ENCODE measurements around the gene GPR150.
"Not testable (repeated sequence)": the region's sequence is repeated elsewhere in the genome, so short reads cannot be mapped to it uniquely, and the experiment has no call there.

Gene GPR150

GRCh38 chr5:95626701-95627100, 6.8 kb downstream of the GPR150 start:
- no peak for DNase-seq

DNA sequence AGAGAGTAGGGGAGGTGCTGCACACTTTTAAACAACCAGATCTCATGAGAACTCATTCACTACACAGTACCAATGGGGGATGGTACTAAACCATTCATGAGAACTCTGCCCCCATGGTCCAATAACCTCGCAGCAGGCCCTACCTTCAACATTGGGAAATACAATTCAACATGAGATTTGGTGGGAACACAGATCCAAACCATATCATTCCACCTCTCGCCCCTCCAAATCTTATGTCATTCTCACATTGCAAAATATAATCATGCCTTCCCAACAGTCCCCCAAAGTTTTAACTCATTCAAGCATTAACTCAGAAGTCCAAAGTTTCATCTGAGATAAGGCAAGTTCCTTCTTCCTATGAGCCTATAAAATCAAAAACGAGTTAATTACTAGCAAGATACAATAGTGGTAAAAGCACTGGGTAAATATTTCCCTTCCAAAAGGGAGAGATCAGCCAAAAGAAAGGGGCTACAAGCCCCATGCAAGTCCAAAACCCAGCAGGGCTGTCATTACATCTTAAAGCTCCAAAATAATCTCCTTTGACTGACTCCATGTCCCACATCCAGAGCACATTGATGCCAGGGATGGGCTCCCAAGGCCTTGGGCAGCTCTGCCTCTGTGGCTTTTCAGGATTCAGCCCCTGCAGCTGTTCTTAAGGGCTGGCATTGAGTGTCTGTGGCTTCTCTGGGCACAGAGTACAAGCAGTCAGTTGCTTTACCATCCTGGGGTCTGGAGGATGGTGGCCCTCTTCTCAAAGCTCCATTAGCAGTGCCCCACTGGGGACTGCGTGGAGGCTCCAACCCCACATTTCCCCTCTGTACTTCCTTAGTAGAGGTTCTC, 8.3 kb downstream of the GPR150 start:
- DNase-seq: no peak

- DNase-seq: no peak
These were observed 9.0 kb downstream of the GPR150 start for GRCh38 chr5:95628933-95629332.

- DNase-seq: no peak
These were observed 10.6 kb downstream of the GPR150 start for GRCh38 chr5:95630394-95630917.

DNA sequence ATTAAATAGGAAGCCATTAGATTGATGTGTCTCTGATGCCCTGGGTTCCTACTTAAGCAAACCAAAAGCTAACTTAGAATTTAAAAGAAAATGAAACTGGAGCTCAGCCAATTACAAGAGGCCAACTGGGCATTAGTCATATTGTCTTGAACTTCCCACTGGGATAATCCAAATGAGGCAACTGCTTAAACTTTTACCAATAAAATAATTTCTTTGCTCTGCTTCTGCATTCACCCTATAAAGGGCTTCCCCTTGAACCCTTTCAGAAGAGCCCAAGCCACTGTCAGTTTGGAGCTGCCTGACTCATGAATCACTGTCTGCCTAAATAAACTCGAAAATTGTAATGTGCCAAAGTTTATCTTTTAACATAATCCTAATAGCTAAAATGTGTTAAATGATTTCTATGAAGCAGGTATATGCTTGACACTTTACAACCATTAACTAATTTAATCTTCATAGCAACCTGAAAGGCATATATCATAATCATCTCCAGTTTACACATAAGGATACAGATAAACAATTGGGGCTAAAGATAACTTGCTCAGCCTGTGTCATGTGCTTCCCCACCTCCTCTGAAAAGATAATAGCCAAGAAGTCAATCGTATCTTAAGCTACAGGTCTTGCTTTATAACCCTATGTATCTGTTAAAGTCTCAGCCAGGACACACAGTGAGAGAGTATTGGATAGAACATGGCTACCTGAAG, 11.5 kb downstream of the GPR150 start:
- DNase-seq: no peak

DNA sequence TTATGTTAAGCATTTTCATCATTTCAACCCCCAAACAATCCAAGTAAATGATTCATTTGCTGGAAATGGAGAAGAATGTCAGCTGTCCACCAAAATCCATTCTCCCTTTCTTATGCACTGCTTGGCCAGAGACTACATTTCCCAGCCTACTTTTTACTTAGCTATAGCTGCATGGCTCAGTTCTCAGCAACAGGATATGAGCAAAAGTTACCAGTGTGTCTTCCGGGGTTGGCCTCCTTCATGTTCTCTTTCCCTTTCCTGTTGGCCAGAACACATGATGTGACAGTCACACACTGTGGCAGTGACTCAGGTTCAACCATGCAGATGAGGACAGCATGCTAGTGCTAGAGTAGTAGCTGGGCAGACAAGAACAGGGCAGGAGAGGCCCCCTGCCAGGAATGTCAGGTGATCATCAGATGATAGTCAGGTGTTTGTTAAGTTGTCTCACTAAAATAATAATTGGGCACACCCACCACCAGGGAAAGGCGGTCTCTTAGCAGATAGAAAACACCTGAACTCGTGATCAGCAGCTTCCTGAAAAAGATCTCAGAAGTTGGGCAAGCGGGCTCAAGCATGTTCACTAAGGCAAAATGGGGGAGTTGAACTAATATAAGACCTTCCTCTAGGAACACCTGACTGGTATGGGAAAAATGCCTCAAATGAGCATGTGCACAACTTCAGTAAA, 12.2 kb downstream of the GPR150 start:
- DNase-seq: no peak

DNA sequence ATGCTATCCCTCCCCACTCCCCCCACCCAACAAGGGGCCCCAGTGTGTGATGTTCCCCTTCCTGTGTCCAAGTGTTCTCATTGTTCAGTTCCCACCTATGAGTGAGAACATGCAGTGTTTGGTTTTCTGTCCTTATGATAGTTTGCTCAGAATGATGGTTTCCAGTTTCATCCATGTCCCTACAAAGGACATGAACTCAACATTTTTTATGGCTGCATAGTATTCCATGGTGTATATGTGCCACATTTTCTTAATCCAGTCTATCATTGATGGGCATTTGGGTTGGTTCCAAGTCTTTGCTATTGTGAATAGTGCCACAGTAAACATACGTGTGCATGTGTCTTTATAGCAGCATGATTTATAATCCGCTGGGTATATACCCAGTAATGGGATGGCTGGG, 13.1 kb downstream of the GPR150 start:
- not testable (repeated sequence) for DNase-seq

- no peak for DNase-seq
These were observed 13.8 kb downstream of the GPR150 start for GRCh38 chr5:95633671-95634070.

- no peak for DNase-seq
These were observed 14.2 kb downstream of the GPR150 start for GRCh38 chr5:95634081-95634480.

- no peak for DNase-seq
These were observed 18.7 kb downstream of the GPR150 start for GRCh38 chr5:95638632-95639031.

DNA sequence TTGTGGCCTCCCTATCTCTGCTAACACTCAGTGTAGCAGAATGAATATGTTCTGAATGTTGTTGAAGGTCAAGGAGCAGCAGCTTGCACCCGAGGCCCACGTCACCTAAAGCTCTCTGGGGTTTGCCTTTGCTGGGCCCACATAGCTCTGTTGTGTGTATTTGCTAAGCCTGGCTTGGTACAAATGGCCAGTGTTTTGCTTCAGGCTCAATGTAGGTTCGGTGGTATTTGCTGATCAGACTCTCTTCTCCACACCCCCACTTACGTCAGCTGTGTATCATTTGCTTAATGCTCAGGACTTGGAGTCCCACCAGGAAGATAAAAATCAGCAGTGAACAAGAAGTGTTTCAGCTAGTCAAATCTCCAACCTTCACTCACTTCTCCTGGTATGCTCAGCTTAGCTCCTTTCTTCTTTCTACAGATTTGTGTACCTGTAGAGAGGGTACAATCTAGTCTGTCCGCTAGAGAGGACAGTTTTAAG, 21.9 kb downstream of the GPR150 start:
- no peak for DNase-seq

GRCh38 chr5:95643152-95643551, 23.3 kb downstream of the GPR150 start:
- DNase-seq: no peak

GRCh38 chr5:95644351-95645042, 24.6 kb downstream of the GPR150 start:
- peak; percentile 11 for DNase-seq

DNA sequence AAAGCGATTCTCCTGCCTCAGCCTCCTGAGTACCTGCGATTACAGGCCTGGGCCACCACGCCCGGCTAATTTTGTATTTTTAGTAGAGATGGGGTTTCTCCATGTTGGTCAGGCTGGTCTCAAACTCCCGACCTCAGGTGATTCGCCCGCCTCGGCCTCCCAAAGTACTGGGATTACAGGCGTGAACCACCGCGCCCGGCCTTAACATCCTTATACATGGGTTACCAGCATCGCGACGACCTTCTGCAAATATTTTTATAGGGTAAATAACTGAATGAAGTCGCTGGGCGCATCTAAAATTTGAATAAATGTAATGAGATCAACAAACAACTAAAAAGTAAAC, 26.3 kb downstream of the GPR150 start:
- DNase-seq: not testable (repeated sequence)

DNA sequence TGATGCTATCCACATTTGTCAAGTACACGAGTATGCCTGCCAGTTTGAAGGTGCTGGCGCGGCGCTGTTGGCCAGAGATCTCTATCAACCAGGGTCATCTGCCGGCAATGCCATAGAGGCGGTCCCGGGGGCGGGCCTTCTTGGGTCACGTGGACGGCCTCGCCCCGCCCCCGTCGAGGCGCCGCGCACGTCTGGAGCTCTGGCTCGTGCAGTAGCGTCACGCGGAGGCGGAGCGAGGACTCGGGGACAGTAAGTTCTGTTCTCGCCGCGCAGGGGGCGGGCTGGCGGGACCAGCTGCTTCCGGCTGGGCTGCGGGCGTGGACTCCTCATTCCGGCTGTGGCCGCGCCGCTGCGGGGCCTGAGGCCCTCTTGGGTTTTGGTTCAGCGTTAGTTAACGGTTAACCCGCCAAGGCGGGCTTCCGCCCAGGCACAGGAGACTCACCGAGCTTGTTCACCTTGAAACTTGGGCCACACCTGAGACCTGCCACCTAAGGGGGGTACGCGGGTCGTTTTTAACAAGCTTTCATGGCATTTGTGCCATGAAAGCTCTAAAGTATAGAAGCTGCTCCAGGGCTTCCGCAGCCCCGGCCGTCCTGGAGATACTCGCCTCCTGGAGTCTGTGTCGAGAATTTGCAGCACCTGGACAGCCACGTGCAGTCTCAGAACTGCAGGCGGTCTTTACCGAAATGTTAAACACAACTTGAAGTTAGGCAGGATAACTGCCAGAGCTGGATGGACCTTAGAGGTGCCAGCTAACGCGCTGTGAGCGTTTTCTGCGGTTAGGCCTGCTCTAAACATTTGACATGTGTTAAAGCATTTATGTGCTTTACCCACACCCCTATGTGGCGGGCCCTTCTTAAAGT, 26.9 kb downstream of the GPR150 start, which contains the start of gene RFESD:
Gene RFESD, plus strand, starts transcription at position 209 of the 863 bp plus-strand sequence. CDS start 5,495 bp downstream, outside the sequence.
- peak; percentile 92 for DNase-seq

GRCh38 chr5:95647886-95648860, 28.3 kb downstream of the GPR150 start:
- no peak for DNase-seq

DNA sequence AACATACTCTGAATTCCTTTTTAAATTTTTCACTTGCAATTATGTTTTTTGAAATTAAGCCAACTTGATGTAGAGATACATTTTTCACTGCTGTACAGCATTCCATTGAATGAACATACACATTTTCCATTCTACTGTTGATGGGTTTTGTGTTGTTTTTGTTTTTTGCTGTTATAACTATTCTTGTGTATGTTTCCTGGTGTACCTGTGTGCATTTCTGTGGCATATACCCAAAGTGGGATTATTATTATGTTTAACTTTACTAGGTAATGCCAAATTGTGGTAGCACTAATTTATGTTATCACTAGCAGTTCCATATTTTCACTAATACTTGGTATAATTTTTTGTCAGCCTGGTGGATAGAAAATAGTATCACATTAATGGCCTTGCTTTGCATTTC, 29.4 kb downstream of the GPR150 start:
- DNase-seq: no peak

- no peak for DNase-seq
These were observed 30.1 kb downstream of the GPR150 start for GRCh38 chr5:95649842-95650620.

GRCh38 chr5:95652849-95653248, 33.0 kb downstream of the GPR150 start:
- no peak for DNase-seq

DNA sequence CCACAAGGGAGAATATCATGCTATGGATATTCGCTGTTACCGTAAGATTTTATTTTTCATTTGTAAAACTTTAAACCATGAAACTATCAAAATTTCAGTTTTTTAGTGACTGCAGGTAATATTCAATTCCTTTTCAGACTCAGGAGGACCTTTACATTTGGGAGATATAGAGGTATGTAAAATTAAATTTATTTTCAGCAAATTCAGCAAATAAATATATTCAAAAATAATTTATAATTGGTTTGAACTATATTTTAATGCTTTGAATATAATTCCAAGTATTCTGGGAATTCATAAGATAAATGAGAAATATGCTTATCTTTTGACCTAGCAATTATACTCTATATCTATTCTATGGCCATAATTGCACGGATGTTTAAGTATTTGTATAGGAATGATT, 34.3 kb downstream of the GPR150 start:
- DNase-seq: no peak

All from NCI-H446 treated with DMSO at 0.1 percent for 48 hours (cell line).